ENCODE data around the gene MRAP2.
"Not testable (repeated sequence)": the region's sequence is repeated elsewhere in the genome, so short reads cannot be mapped to it uniquely, and the experiment has no call there.

MRAP2 gene

DNA sequence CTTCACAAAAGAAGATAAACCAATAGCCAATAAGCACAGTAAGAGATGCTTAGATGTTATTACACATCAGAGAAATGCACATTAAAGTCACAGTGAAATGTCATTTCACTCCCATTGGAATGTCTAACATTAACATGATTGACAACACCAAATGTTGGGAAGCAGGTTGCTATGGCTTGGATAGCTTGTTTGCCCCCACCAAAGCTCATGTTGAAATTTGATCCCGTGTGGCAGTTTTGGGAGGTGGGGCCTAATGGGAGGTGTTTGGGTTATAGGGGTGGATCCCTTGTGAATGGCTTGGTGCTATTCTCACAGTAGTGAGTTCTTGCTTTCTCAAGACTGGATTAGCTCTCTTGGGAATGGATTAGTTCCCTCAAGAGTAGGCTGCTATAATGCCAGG lies 44.8 kb downstream of the MRAP2 start:
- DNase-seq = peak; percentile 6

DNA sequence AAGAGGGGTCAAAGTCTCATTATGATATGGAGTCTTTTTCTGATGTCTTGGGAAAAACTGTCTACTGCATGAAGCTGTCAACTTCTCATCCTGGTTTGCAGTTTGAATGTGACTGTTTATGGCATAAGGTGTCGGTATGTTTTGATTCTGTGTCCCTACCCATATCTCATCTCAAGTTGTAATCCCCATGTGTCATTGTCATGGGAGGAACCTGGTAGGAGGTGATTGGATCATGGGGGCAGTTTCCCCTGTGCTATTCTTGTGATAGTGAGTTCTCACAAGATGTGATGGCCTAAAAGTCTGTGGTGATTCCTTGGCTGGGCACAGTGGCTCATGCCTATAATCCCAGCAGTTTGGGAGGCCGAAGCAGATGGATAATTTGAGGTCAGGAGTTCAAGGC lies 47.6 kb downstream of the MRAP2 start:
- no peak for DNase-seq

DNA sequence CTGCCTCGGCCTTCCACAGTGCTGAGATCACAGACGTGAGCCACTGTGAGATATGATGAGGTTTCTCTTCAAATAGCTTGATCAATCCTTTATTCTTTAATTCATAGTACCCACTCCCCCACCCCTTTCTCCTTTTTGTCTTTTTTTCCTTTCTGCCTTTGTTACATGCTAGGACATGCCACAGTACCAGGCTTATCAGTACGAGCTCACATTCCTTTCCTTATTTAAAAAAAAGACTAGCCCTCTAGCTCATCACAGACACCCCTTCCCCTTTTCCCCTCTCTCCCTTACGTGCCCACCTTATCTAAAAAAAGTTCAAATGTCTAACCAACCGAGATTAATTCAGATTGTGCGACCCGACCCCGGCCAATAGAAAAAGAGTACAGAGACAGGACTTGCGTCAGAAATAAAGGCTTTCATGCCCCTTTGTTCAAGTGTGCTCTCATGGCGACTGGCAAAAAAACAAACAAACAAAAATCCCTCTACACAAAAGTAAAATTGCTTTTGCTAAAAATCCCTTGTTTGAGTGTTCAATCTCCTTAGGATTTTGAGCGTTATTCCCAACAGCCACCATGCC lies 49.2 kb downstream of the MRAP2 start:
- DNase-seq = peak; percentile 28

DNA sequence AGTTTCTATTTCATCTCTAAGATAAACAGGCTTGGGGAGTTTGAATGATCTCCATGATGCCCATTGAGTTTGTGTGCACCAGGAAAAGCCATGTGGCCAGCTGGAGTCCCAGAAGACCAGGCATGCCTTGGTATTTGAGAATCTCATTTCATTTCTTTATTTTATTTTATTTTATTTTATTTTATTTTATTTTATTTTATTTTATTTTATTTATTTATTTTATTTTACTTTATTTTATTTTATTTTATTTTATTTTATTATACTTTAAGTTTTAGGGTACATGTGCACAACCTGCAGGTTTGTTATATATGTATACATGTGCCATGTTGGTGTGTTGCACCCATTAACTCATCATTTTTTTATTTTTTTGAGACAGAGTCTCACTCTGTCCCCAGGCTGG lies 51.1 kb downstream of the MRAP2 start:
- not testable (repeated sequence) for DNase-seq

DNA sequence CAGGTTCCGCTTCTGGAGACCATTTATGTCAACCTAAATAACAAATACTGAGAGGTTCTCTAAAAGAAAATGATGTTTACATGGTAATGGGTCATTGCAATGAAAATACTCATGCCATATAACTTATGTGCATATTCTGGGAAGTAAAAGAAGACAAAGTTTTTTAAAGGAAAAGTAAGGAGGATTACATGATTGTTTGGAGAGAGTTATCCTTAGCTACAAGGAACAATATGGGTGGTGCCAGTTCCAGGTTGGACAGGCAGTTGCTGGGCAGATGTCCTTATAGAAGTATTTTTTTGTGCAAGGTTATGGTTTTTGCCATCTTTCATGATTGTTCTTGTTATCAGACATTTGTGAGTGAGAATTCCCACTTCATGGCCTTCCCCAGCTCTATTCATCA lies 52.5 kb downstream of the MRAP2 start:
- DNase-seq = no peak

DNA sequence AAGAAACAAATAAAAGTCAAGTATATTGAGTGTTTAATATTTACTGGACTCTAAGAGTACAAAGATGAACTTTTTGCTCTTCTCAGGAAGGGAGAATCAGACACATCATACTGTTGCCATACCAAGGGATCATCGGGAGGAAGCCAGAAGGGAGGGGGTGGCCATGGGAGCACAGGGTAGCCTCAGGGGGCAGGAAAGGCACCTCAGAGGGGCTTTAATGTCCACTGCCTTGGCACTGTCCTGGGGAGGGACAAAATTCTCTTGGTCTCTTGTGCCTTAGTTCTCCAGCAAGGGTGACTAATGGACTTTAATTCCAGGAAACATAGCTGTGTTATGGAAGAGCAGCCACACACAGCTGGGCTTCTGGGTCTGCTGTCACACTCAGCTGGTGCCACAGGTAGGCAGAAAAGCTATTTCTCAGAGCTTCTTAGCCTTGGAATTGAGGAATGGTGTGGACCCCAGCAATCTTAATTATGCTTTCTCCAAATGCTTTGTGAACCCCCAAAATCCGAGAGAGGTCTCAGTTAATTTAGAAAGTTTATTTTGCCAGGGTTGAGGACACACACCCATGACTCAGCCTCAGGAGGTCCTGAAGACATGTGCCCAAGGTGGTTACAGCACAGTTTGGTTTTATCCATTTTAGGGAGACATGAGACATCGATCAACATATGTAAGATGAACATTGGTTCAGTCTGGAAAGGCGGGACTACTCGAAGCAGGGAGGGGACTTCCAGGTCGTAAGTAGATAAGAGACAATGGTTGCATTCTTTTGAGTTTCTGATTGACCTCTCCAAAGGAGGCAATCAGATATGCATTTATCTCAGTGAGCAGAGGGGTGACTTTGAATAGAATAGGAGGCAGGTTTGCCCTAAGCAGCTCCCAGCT lies 53.2 kb downstream of the MRAP2 start:
- no peak for DNase-seq

DNA sequence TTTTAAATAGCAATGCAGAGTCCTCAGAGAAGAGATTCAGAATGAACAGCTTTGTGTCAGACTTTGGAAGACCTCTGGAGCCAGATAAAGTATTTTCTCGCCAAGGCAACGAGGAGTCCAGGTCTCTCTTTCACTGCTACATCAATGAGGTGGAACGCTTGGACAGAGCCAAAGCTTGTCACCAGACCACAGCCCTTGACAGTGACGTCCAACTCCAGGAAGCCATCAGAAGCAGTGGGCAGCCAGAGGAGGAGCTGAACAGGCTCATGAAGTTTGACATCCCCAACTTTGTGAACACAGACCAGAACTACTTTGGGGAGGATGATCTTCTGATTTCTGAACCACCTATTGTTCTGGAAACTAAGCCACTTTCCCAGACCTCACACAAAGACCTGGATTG lies 55.5 kb downstream of the MRAP2 start:
- DNase-seq = no peak

DNA sequence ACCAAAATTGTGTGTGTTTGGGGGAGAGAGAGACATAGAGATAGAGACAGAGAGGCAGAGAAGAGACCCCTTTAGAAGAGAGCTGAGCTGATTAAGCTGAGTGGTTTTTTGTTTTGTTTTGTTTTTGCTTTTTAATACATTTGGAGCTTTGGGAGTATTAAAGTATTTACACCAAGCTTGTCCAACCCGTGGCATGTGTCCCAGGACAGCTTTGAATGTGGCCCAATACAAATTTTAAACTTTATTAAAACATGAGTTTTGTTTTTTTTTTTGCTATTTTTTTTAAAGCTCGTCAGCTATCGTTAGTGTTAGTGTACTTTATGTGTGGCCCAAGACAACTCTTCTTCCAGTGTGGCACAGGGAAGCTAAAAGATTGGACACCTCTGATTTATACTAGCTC lies 56.0 kb downstream of the MRAP2 start:
- no peak for DNase-seq

DNA sequence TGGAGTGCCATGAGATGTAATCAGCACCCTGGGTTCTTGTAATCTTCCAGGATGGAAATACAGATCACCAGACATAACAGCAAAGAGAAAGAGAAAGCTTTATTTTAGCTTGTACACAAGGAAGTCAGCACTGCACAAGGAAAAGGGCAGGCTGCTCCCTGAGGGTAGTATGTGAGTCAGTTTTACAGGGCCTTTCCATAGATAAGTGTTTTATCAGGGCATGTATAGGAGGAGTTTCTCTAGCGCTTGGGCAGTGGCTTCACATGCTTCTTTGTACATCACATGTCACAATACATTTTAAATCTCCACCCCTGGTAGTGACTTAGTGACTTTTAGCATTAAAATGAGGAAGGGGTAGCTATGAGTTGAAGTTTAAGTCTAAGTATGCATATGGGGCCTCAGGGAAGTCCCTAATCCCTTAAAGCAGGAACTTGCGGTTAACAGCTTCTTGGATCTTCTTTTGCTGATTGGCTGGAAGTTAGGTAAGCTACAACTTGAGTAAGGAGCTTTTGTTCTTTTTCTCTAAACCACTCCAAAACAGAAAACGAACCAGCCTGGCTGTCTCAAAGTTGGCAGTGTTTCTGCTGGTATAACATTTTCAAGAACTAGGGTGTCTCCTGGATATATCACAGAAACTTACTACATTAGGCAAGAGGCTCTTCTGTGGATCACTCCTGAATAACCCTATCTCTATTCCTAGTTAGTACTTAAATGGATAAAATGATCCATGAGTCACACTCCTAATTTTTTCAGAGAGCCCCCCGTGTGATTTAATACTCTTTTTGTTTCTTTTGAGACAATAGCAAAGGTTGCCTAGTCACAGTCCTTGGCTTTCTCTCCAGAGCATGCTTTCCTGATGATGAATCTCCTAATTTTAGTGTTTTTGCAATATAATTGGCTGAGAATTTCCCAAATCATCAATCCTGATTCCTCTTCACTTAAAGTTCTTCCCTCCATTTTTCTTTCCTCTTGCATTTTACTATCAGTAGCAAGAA lies 60.2 kb downstream of the MRAP2 start:
- DNase-seq = no peak

DNA sequence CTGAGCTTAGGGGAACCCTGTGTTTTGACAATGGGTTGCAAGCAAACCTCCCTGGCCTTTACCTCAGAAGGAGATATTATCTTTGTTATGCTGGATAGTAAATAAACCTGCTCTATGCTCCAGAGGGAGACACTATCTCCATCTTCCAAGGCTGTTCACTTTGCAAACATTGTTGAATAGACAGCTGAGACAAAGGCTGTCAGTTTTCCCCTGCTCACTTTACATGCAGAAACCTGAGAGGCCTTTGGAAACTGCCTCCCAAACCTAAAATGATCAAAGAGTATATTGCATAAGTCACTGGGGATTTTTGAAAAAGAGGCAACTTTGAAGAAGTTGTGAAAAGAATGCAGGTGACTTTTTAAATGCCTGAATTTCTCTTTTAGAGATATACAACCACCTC lies 61.6 kb downstream of the MRAP2 start:
- DNase-seq = no peak

DNA sequence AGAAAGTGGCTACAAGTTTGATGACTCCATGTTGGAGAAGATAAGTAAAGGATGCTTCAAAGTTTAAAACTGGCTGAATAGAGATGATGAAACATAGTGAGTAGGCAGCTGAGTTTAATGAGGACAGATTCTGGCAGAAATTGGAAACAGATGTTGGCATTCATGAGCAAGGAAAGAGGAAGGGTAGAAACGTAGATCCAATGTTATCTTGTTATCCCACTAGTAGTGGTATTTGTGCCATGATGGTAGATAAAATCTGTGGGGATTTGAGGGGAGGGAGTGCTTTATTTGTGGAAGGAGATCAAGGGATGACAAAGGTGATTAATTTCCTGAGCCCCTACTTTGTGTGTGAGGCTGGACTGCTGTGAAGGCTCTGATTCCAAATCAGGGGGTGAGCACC lies 69.5 kb downstream of the MRAP2 start:
- DNase-seq = no peak

DNA sequence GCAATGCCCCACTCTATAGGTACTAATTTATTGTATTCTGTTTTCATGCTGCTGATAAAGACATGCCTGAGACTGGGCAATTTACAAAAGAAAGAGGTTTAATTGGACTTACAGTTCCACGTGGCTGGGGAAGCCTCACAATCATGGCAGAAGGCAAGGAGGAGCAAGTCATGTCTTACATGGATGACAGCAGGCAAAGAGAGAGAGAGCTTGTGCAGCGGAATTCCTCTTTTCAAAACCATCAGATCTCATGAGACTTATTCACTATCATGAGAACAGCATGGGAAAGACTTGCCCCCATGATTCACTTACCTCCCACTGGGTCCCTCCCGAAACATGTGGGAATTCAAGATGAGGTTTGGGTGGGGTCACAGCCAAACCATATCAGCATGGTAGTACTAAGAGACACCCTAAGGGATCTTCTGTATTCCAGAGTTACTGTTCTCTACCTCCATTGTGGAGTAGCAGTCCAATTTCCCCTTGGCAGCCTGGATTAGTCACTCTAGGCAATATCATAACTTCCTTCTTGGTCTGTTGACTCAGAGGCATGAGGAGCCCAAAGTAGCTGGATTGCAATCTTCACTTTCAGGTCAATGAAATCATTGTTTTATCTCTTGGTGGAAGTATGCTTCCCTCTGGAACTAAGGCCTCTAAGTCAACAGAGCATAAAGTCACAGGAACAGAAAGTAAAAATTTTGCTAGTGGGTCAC lies 71.8 kb downstream of the MRAP2 start:
- DNase-seq = not testable (repeated sequence)

DNA sequence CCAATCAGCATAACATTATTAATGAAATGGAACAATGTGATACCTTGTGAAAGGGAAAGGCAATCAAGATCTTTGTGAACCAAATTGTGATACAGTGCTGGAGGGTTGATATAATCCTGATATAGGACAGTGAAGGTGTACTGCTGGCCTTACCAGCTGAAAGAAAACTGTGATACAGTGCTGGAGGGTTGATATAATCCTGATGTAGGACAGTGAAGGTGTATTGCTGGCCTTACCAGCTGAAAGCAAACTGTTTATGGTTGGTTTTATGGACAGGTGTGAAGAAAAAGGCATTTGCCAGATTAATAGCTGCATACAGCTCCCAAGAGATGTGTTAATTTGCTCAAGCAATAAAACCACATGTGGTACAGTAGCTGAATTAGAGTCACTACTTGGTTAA lies 73.9 kb downstream of the MRAP2 start:
- no peak for DNase-seq

DNA sequence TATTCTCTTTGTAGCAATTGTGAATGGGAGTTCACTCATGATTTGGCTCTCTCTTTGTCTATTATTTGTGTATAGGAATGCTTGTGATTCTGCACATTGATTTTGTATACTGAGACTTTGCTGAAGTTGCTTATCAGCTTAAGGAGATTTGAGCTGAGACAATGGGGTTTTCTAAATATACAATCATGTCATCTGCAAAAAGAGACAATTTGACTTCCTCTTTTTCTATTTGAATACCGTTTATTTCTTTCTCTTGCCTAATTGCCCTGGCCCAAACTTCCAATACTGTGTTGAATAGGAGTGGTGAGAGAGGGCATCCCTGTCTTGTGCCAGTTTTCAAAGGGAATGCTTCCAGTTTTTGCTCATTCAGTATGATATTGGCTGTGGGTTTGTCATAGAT lies 77.8 kb downstream of the MRAP2 start:
- DNase-seq = not testable (repeated sequence)

DNA sequence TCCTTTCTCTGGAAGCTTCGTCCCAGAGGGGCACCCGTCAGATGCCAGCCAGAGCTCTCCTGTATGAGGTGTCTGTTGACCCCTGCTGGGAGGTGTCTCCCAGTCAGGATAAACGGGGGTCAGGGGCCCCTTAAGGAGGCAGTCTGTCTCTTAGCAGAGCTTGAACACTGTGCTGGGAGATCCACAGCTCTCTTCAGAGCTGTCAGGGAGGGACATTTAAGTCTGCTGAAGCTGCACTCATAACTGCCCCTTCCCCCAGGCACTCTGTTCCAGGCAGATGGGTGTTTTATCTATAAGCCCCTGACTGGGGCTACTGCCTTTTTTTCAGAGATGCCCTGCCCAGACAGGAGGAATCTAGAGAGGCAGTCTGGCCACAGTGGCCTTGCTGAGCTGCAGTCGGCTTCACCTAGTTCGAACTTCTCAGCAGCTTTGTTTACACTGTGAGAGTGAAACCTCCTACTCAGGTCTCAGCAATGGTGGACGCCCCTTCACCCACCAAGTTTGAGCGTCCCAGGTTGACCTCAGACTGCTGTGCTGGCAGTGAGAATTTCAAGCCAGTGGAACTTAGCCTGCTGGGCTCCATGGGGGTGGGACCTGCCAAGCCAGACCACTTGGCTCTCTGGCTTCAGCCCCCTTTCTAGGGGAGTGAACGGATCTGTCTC lies 81.5 kb downstream of the MRAP2 start:
- not testable (repeated sequence) for DNase-seq

DNA sequence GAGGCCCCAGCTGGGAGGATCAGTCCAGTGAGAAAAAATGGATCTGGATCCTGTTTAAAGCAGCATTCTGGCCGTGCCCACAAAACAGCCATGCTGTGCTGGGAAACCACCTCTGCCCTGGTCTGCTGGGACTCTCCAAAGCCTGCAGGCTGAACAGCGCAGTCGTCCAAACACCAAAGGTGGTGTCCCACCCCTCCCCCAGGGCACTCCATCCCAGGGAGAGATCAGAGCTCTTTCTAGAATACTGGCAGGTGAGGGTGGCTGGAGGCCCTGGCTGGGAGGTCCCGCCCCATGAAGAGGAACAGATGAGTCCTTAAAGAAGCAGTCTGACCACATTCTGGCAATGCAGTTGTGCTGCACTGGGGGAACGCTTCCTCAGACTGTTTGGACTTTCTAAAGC lies 84.6 kb downstream of the MRAP2 start:
- no peak for DNase-seq

DNA sequence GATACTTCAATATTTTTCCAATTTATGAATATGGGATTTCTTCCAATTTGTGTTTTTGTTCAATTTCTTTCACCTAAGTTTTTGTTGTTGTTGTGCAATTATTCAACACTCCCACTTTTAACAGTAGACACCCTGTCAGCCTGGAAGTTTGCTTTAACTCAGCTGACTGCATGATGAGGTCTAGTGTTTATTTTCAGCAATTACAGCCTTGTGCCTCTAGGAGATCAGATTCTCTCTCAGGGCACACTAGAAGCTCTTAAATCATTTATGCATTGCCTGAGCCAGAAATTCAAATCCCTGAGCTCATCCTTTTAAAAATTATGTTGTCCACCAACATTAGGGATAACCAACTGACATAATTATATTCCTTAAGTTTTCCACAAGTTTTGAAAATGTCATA lies 85.7 kb downstream of the MRAP2 start:
- DNase-seq = no peak

DNA sequence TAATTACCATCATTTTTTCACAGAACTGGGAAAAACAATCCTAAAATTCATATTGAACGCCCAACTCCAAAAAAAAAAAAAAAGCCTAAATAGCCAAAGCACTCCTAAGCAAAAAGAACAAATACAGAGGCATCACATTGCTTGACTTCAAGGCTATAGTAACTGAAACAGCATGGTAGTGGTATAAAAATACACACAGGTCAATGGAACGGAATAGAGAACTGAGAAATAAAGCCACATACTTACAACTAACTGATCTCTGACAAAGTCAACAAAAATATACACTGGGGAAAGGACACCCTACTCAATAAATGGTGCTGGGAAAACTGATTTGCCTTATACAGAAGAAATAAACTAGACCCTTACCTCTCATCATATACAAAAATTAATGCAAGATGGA lies 89.6 kb downstream of the MRAP2 start:
- no peak for DNase-seq

DNA sequence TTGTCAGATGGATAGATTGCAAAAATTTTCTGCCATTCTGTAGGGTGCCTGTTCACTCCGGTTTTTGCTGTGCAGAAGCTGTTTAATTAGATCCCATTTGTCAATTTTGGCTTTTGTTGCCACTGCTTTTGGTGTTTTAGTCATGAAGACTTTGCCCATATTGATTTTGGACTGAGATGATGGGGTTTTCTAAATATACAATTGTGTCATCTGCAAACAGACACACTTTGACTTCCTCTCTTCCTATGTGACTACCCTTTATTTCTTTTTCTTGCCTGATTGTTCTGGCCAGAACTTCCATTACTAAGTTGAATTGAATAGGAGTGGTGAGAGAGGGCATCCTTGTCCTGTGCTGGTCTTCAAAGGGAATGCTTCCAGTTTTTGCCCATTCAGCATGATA lies 96.0 kb downstream of the MRAP2 start:
- not testable (repeated sequence) for DNase-seq

DNA sequence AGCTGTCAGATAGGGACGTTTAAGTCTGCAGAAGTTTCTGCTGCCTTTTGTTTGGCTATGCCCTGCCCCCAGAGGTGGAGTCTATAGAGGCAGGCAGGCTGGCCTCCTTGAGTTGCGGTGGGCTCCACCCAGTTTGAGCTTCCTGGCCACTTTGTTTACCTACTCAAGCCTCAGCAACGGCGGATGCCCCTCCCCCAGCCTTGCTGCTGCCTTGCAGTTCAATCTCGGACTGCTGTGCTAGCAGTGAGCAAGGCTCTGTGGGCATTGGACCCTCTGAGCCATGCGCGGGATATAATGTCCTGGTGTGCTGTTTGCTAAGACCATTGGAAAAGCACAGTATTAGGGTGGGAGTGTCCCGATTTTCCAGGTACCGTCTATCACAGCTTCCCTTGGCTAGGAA lies 99.8 kb downstream of the MRAP2 start:
- DNase-seq = not testable (repeated sequence)

DNA sequence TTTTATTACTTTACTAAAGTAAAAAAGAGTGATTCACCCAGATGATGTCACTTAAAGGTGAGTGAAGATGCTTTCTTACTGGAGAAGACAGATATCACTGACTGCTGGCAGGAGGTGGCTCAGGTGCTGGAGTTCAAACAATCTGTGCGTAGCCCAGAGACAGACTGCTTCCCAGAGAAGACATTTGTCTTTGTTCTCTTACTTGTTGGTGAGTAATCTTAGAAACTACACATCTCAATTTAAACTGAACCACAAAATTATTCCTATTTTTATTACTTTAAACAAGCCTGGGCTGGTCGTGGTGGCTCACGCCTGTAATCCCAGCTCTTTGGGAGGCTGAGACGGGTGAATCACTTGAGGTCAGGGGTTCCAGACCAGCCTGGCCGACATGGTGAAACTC lies 101.7 kb downstream of the MRAP2 start:
- no peak for DNase-seq

DNA sequence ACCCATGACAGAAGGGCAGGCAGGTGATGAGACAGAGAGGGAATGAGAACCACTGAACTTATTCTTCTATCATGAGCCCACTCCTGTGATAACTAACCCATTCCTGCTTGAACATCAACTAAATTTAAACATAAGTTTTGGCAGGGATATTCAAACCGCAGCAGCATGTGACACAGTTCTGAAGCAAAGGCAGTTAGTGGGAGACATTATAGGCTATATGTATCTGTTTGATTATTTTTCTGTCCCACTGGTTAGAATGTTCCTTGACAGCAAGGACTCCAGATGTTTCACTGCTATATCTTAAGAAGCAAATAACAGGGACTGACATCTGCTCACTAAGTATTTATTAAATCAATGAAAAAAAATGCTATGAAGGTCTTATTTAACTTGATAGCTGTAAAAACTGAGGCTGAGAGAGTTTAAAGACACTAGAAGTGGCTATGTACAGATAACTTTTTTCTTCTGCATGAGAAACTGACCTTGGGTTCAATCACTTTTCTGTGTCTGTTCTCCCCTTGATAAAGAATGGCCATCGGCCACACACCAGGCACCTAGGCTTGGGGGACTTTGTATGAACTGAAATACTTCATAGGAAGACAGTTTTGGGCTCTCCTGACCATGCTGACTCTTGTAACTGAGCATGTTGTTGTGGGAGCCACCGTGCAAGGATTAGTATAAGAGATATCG lies 102.9 kb downstream of the MRAP2 start:
- DNase-seq = no peak
